SH-SY5Y (cell line): ENCODE measurements around the gene ZMIZ1.

ENCODE experiments used
- GATA2 ChIP-seq: IDR thresholded peaks from 2 replicates; pipeline ENCODE4 v1.6.1; 2011; ENCODE audit warnings: mild to moderate bottlenecking, low read depth, low read length
- GATA3 ChIP-seq: IDR thresholded peaks from 2 replicates; pipeline ENCODE4 v1.6.1; 2011; ENCODE audit warnings: low read depth, mild to moderate bottlenecking, low read length, moderate library complexity

- TF ChIP-seq GATA3 (no peak), GATA2 (no peak)
Observed at GRCh38 chr10:79170226-79170752, 101.5 kb downstream of the ZMIZ1 start.
